D721Med (cell line): Measurements from ENCODE around the gene ZMAT5.

Experiments
- DNase-seq: peaks from one replicate; pipeline ENCODE4 v3.0.0; 2011; ENCODE audit warnings: low spot score; ENCODE audit not compliant: insufficient read length
- FAIRE-seq: peaks from 2 replicates; lab custom pipeline; 2011; peaks lifted over from hg19 to GRCh38; lab: Jason Lieb, UNC
- TF ChIP-seq, protein P1 (sequence below): IDR thresholded peaks from 2 replicates; pipeline ENCODE4 v1.5.1; 2012; ENCODE audit warnings: mild to moderate bottlenecking, control low read depth; ENCODE audit not compliant: insufficient read depth; ENCODE audit errors: missing control alignments

Gene ZMAT5

DNA sequence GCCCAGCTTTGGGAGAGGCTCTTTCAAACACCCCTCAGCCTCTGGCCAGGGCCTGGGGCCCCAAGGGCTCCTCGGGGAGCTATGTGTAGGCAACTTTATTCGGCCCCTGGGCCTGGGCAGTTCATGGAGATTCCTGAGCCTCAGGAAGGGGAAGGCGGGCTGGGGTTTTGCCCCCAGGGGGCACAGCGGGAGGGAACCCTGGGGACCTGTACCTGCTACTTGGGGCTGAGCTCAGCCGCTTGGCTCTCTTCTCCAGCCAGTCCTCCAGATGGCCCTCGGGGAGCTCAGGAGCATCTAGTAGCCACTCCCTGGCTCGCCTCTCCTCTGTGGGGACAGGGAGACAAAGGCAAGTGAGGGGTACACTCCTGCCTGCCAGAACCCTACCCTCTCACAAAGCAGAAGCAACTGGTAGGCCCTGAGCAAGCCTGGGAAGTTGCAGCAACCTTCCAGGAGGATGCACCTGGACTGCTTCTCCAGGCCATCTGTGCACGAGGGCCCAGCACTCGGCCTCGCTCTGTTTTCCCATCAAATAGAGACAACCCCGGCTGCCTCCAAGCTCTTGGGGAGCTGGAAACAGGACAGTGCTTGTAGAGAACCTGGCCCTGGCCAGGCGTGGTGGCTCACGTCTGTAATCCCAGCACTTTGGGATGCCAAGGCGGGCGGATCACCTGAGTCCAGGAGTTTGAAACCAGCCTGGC, 28.5 kb downstream of the ZMAT5 start:
- FAIRE-seq (no peak), DNase-seq (no peak)
- TF ChIP-seq, protein P1, sequence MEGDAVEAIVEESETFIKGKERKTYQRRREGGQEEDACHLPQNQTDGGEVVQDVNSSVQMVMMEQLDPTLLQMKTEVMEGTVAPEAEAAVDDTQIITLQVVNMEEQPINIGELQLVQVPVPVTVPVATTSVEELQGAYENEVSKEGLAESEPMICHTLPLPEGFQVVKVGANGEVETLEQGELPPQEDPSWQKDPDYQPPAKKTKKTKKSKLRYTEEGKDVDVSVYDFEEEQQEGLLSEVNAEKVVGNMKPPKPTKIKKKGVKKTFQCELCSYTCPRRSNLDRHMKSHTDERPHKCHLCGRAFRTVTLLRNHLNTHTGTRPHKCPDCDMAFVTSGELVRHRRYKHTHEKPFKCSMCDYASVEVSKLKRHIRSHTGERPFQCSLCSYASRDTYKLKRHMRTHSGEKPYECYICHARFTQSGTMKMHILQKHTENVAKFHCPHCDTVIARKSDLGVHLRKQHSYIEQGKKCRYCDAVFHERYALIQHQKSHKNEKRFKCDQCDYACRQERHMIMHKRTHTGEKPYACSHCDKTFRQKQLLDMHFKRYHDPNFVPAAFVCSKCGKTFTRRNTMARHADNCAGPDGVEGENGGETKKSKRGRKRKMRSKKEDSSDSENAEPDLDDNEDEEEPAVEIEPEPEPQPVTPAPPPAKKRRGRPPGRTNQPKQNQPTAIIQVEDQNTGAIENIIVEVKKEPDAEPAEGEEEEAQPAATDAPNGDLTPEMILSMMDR = no peak

DNA sequence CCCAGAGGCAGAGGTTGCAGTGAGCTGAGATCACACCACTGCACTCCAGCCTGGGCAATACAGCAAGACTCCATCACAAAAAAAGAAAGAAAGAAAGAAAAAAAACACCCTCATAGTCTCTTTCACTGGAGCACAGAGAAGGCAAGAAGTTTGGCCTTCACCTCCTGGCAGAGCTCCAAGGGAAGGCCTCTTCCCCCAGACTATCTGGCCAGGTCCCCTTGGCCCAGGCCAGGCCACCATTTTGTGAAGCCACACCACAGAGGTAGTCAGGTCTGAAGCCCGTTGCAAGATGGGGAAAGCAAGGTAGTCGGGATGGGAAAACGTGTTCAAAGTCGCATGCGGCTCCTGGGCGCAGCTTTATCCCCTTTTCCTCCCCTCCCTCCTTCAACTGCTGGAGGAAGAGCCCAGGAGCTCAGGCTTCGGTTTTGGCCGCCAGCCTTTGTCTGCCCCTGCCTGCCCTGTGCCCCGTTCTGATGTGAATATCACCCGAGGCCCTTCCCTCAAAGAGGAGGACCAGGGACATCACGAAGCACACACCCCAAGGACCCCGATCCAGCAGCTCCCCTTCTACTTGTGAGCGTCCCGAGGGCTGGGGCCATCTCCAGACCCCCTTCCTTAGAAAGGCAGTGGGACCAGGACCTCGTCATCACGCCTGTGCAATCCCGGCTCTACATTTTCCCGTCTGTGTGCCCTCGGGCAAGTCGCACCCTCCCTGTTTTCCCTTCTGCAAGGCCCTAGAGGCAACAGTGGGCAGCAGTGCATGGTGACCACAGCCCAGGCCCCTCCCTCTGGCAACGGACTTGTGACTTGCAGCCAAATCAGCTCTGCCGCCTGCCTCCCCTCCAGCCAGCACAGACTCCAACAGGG, 29.3 kb downstream of the ZMAT5 start:
- TF ChIP-seq, protein P1 = no peak
- no peak for FAIRE-seq
- no peak for DNase-seq

DNA sequence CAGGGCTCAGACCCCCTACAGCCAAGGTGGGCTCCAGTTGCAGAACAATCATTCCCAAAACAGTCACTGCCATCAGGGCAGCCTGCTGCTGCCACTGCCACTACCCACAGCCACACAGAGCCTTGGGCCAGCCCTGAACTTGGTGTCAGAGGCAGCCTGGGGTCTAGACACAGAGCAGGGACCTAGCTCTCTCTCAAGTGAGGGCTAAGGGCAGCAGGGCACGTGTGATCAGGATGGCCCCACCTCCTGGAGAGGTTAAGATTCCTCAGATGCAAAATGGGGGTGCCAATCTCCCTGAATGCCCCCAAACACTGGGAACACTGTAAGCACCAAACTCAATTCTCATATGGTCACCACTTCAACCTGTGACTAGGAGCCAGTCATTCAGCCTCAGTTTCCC, 31.4 kb downstream of the ZMAT5 start:
- no peak for FAIRE-seq
- no peak for DNase-seq
- TF ChIP-seq, protein P1 = no peak

DNA sequence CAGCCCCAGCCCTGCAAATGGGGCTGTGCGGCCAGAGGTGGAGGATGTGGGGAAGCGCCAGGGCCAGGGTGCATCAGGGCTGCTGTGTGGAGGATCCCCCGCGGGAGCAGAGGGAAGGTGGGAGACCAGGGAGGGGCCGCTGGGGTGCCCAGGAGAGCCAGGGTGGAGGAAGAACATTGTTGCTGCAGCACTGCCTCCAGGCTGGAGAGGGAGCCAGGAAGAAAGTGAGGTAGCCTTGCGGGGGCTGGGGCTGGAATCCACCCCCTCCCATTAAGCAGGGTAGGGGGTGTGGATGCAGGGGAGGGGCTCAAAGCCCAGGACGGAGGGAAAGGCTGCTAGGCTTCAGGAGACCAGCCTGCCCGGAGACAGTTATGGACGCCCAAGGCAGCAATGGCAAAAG, 32.0 kb downstream of the ZMAT5 start:
- DNase-seq (no peak), FAIRE-seq (no peak)
- TF ChIP-seq, protein P1 = no peak

DNA sequence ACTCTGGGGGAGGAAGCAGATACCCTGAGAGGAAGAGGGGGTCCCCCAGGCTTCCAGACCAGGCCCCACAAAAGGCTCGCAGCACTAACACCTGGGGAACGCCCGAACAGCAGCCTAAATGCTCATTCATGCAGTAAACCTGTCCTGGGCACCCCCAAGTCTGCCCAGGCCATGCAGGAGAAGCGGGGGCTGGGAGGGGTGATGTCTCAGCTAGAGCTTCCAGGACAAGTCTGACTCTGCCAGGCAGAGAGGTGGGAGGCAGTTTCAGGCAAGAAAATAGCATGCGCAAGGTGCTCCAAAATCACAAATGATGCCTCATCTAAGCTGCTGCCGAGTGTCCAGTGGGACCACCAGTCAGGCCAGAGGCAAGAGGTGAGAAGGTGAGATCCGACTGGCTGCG, 32.4 kb downstream of the ZMAT5 start:
- no peak for DNase-seq
- TF ChIP-seq, protein P1 = no peak
- no peak for FAIRE-seq

DNA sequence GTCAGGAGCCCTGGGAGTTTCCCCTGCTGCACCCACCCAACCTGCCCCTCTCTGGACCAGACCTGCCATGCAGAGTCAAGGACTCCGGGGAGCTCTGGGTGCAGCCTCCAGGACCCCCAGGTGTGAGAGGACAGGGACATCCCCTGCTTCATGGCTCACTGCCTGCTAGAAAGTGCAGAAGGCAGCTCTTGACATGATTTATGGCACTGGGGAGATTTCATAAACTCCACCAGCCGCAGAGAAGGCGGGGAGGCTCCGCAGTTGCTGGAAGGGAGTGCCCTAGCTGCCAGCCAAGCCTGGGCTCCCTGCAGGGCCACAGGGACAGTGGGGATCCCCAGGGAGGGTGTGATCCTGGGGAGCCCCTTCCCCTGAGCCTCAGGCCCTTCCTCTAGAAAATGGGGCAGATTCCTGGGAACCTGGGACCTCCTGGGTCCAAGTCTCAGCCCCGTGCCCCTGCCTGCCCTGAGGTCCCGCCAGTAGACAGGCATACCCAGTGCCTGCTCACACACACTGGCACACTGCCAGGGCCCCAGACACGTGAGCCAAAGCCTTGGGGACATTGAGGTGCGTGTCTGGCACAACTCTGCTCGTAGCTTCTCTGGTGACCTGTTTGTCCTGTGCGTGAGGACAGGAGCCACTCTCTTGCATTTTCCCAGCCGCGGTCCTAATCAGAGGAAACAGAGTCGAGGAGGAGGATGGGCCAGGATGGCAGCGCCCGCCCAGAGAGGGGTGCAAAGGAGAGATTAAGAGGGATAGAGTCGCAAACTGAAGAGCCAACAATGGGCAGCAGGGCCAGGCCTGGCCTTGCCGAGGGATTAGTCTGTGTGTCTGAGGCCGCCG, 33.2 kb downstream of the ZMAT5 start:
- FAIRE-seq = no peak
- no peak for DNase-seq

More for the DNA sequence above, 33.2 kb downstream of the ZMAT5 start:
- TF ChIP-seq, protein P1 = no peak
